NOMO-1 (cell line): ENCODE measurements around the gene ISY1.
"Not testable (repeated sequence)": the region's sequence is repeated elsewhere in the genome, so short reads cannot be mapped to it uniquely, and the experiment has no call there.

Source experiments
- DNase-seq, 2 experiments: peaks; one replicate each; lab custom pipeline; 2025; ENCODE audit not compliant: unreplicated experiment in 2 of 2; lab: John Stamatoyannopoulos, UW

The ISY1 gene

DNA sequence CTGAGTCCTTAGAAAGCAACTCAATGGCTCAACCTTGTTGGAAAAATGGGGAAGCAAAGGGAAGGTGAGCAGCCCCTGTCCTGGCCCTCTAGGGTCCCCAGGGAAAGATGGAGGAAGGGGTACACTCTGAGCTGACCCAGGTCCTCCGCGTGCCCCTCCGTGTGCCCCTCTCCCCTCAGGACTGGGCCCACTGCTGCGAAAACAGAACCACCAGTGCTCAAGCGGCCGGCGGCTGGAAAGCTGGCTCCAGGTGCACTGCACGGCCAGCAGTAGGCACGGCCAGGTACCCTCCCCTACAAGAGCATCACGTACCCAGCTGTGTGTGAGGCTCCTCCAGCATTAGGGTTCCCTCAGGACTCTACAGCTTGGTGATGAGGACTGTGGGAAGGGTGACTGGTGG is 65.6 kb downstream of the ISY1 start:
- DNase-seq: no peak

DNA sequence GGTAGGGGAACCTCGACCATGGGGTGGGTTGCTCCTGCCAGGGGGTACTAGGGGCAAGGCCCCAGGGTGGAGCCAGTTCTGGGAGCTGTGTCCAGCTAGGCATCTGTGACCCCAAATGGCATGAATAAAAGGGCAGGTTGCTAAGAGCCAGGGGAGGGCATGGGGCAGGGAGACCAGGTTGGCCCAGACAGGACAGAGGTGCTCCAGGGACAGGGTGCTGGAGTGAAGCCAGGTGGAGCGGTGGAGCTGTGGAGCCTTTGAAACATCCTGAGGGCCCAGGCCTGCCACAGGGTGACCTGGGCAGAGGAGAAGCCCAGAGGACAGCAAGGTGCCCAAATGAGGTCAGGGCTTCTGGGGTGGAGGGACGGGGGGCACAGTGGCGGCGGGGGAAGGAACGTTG is 72.6 kb downstream of the ISY1 start:
- not testable (repeated sequence) for DNase-seq

DNA sequence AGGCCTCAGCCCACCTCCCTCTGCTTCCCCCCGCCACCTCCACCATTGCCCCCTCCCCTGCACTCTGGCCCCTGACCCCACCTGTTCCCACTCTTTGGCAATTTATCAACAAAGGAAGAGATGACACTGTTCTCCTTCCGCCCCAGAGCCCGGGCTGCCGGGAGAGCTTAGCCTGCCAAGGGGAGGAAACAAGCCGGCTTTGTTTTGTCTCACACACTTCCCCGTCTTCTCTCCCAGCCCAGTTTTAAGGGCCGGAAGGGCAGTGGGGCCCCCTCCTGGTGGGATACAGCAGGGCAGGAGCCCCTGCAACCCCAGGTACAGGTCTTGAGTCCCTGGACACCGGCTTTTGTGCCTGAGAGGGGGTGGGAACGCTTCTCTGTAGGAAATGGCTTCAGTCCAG is 73.0 kb downstream of the ISY1 start:
- DNase-seq: peak; percentile 26 to 35

DNA sequence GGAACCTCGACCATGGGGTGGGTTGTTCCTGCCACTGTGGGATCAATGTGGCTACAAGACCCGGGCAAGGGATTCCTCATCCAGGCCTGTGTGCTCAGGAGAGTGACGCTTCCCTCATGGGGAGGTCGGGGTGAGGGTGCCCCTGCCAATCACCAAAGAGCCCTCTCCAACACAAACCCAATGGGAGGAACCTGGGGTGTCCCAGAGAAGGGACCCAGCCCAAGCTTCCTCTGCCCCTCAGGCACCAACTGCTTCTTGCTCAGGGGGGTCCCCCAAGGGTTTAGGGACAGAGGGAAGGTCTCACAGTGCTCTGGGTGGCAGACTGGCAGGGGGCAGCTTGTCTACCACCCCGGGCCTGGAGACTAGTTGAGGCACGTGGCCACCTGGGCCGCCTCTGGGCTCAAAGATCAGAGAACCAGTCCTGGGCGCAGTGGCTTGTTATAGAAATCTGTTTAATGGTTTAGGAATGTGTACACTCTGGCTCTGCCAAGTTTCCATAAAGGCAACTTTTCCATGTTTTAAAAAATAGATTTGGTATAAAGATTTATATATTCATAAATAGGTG is 73.6 kb downstream of the ISY1 start:
- no peak for DNase-seq

DNA sequence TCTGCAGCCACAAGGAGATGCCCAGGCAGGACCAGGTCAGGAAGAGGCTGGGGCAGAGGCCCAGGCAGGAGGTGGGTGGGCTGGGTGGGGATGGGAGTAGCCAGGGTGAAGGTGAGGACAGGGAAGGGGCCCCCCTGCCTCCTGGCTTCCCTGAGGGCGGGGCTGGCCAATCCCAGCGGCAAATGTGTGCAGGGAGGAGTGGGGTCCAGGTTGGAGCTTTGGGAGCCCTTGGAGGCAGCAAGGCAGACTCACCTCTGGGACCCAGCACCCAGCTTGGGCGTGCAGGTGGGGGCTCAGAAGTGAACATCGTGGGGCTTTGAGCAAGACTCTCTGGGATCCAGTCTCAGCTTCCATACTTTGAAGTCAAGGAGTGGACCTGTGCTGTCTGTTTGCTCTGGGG is 75.0 kb downstream of the ISY1 start:
- no peak for DNase-seq

DNA sequence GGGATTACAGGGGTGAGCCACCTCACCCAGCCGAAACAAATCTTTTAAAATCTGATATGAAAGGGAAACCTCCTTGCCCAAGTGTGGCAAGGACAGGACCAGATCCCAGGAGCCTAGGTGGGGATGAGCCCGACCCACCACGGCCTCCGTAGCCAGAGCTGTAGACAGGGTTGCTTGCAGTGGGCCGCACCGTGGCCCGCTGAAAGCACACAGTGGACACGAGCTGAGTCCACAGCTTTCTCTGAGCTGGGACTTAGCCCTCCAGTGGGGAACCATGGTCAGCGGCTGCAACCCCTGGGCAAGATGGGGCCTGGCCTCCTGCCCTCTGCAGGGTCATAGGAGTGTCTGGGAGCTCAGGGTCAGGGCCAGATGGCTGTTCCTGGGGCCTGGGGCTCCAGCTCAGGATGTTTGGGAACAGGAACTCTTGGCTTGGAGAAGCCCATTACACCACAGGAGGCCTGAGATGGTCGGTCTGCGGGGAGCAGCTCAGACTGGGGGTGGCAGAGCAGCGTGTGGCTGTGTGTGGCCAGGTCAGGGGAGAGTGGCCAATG is 75.6 kb downstream of the ISY1 start:
- no peak for DNase-seq

DNA sequence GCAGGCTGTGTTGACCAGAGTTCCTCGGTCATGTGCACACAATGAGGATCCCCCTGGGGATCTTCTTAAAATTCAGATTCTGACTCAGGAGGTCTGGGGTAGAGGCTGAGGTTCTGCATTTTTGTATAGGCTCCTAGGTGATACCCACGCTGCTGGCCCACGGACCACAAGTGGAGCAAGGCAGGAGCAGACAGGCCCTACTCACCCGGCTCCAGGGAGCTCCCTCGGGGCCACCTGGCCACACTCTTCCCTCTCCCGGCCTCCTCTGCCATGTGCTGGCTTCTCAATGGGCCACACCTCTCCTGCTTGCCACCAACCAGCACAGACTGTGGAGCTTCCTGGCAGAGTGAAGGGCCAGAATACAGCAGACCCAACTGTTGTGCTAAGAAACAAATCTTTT is 76.4 kb downstream of the ISY1 start:
- no peak for DNase-seq

DNA sequence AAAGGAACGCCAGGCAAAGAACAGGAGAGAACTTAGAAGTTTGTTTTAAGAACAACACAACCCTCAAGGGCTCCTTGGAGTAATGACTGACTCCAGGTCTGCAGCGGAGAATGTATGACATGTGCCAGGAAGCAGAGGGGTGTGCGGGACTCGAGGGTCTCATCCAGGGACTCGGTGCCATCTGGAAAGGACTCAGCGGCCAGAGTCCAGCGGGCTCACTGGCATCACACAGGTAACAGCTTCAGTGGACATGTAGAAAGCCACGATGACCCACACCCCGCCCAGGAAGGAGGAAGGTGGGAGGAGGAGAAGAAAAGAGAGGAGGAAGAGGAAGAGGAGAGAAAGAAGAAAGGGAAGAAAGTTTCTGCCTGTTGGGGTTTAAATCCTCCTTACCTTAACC is 78.8 kb downstream of the ISY1 start:
- no peak for DNase-seq

DNA sequence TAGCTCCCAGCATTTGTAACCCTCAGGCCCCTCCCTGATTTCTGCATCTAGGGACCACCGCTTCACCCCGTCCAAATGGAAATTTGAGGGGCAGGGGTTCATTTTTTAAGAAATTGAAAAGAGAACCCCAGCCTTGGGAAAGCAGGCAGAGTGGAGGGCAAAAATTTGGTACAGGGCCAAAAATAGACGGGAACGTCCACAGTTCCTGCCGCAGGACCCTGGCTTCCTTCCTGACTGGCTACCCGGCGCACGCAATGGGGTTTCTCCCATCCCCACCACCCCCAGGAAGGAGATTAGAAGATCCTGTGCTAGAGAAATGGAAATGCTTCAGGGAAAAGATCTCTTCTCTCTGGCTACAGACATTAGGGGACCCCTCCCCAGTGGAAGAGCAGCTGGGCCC is 79.4 kb downstream of the ISY1 start:
- DNase-seq: no peak

DNA sequence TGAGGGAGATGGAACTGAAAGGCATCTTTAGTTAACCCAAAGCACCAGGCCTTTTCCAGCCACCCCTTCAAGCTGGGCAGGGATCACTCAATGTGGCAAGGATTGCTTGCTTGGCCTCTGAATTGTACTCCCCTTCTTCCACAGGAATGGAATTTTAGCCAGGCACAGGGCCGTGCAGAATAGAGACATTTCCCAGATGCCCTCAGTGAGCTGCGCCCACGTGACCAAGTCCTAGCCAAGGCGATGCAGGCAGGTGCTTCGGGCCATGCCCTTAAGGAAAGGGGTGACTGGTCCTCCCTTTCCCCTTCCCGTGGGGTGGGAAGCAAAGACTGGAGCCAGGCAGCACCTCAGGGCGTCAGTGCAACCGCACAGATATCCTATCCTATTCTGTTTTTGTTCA is 82.4 kb downstream of the ISY1 start:
- DNase-seq: no peak
